Measurements from ENCODE around the gene DIP2C. TPM values are rescaled to one million over a fixed set of nuclear protein-coding genes. Genes with fewer than 3 reads are reported as not detected.

DIP2C gene
- total RNA-seq, 1 donor from 2014 or later, result 0.53 TPM

- FAIRE-seq (no peak), DNase-seq (ENCODE audit: low read depth) (no peak)
- Histone ChIP-seq H3K4me3 (ENCODE audit: low read depth, low read length) (no peak overlapping the region), H3K27me3 (ENCODE audit: control insufficient read depth, insufficient read depth, low read length) (no peaks in the 10 kb centered on the region), H3K36me3 (ENCODE audit: control insufficient read depth, insufficient read depth, low read length) (no peaks in the 10 kb centered on the region)
- TF ChIP-seq CTCF (IDR thresholded peaks at IDR 0.05; ENCODE audit: insufficient read depth, low read length, severe bottlenecking), result no peak
These were observed 84.5 kb downstream of the DIP2C start for GRCh38 chr10:604716-605631.

DNA sequence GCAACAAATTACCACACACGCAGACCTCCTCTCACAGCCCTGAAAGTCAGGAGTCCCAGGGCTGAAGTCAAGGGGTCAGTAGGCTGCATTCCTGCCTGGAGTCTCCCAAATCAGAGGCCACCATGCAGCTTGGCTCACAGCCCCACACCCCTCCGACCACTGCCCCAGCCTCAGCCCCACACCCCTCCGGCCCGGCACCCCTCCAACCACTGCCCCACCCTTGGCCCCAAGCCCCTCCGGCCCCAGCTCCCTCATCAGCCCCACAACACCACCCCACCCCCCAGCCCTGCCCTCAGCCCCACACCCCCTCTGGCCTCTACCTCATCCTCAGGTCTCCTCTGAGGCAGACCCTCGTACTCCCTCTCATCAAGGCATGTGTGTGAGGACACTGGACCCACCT, 85.7 kb downstream of the DIP2C start:
- DNase-seq (ENCODE audit: low read depth) (no peak), FAIRE-seq (no peak)
- no peak for TF ChIP-seq CTCF (IDR thresholded peaks at IDR 0.05; ENCODE audit: insufficient read depth, low read length, severe bottlenecking)
- Histone ChIP-seq H3K27me3 (ENCODE audit: control insufficient read depth, insufficient read depth, low read length) (no peaks in the 10 kb centered on the region), H3K4me3 (ENCODE audit: low read depth, low read length) (no peak overlapping the region), H3K36me3 (ENCODE audit: control insufficient read depth, insufficient read depth, low read length) (no peaks in the 10 kb centered on the region)

- FAIRE-seq, result no peak
- DNase-seq (ENCODE audit: low read depth), result no peak
- TF ChIP-seq CTCF (IDR thresholded peaks at IDR 0.05; ENCODE audit: insufficient read depth, low read length, severe bottlenecking), result no peak
These were observed 87.0 kb downstream of the DIP2C start for GRCh38 chr10:602391-603005.

GRCh38 chr10:601660-601963, 87.9 kb downstream of the DIP2C start:
- Histone ChIP-seq H3K27me3 (ENCODE audit: control insufficient read depth, insufficient read depth, low read length) (no peaks in the 10 kb centered on the region), H3K4me3 (ENCODE audit: low read depth, low read length) (no peak overlapping the region), H3K36me3 (ENCODE audit: control insufficient read depth, insufficient read depth, low read length) (no peaks in the 10 kb centered on the region)
- DNase-seq (ENCODE audit: low read depth) (no peak), FAIRE-seq (no peak)
- TF ChIP-seq CTCF (IDR thresholded peaks at IDR 0.05; ENCODE audit: insufficient read depth, low read length, severe bottlenecking), result no peak

More at GRCh38 chr10:602391-603005, 87.0 kb downstream of the DIP2C start:
- H3K4me3 ChIP-seq (ENCODE audit: low read depth, low read length), result no peak overlapping the region
- H3K27me3 ChIP-seq (ENCODE audit: control insufficient read depth, insufficient read depth, low read length), result no peaks in the 10 kb centered on the region
- no peaks in the 10 kb centered on the region for H3K36me3 ChIP-seq (ENCODE audit: control insufficient read depth, insufficient read depth, low read length)

DNA sequence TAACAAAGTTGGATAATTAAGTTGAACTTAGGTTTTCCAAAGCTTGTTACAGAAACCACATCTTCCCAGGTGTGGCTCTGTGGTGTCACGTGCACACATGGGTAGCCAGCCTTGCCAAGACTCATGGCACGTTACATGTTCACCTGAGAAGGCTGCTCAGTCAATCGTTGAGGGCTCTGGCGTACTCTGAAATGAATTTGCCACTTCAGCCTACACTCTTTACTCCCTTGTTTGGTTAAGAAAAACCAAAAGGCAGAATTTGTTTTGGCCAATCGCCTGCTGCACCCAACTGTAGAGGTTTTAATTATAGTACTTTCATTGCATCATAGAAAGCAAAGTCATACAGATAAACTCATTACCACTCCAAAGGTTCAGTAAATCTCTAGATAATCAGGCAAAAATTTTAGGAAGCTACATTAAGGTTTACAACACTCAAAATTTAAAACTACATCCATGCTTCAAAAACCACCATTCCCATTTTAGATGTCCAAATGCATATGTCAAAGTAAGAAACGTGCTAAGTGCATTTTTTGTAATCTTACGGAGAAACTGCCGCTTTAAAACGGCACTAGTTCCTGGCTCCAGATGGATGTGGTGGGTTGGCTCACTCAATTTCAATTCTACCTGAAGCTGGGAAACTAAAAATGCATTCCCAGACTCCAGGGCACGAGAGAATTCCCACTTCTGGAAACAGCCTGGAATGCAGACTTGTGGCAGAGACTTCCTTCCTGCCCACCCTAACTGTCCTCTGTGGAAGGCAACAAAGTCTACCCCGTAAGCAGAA, 88.4 kb downstream of the DIP2C start:
- Histone ChIP-seq H3K36me3 (ENCODE audit: control insufficient read depth, insufficient read depth, low read length) (no peaks in the 10 kb centered on the region), H3K4me3 (ENCODE audit: low read depth, low read length) (no peak overlapping the region), H3K27me3 (ENCODE audit: control insufficient read depth, insufficient read depth, low read length) (no peaks in the 10 kb centered on the region)
- no peak for DNase-seq (ENCODE audit: low read depth)
- no peak for TF ChIP-seq CTCF (IDR thresholded peaks at IDR 0.05; ENCODE audit: insufficient read depth, low read length, severe bottlenecking)
- FAIRE-seq, result no peak

Data from bronchial epithelial cell (primary cell).